ENCODE results near the gene BLOC1S1. TPM values are rescaled to one million over a fixed set of nuclear protein-coding genes. Genes with fewer than 3 reads are reported as not detected.

The BLOC1S1 gene
- total RNA-seq, 1 experiment from 2014 or later, result 85.5 TPM

DNA sequence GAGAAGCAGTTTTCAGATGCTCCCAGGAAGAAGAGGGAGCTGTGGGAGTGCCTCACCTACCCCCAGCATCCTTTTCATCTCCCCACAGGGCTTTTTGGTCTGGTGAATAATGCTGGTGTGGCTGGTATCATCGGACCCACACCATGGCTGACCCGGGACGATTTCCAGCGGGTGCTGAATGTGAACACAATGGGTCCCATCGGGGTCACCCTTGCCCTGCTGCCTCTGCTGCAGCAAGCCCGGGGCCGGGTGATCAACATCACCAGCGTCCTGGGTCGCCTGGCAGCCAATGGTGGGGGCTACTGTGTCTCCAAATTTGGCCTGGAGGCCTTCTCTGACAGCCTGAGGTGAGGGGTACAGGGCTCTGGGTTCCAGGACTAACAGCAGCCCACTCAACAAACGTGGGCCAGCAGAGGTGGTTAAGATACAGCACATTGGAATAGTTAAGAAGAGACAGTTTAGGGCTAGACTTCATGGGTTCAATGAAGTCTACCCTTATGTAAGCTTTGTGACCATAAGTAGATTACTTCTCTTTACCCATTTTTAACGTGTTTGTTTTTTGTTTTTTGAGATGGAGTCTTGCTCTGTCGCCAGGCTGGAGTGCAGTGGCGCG lies 5.9 kb downstream of the BLOC1S1 start (continued):
- TF ChIP-seq EGR1 (IDR thresholded peaks at IDR 0.05; ENCODE audit: low read depth) (no peak), CTCF (IDR thresholded peaks at IDR 0.05 in 2 of 3, conservative IDR thresholded peaks at IDR 0.05 in 1 of 3; ENCODE audit: borderline replicate concordance in 1 of 3, insufficient read depth in 1 of 3, low read depth in 2 of 3, low read length in 2 of 3) (no peak)

GRCh38 chr12:55722948-55723347 lies 7.1 kb downstream of the BLOC1S1 start:
- DNase-seq (ENCODE audit: low read depth, low spot score) (no peak), ATAC-seq (no peak)
- TF ChIP-seq RAD21 (IDR thresholded peaks at IDR 0.05; ENCODE audit: low read depth) (no peak), ZNF274 (IDR thresholded peaks at IDR 0.05; ENCODE audit: low read depth, low read length) (no peak), EZH2phosphoT487 (IDR thresholded peaks at IDR 0.05; ENCODE audit: borderline replicate concordance) (no peak), FOSL1 (IDR thresholded peaks at IDR 0.05; ENCODE audit: low read depth) (no peak), SRF (IDR thresholded peaks at IDR 0.05; ENCODE audit: low read depth) (no peak), TCF7L2 (IDR thresholded peaks at IDR 0.05; ENCODE audit: borderline replicate concordance, extremely low read depth, insufficient read depth, insufficient read length) (no peak), EGR1 (IDR thresholded peaks at IDR 0.05; ENCODE audit: low read depth) (no peak)
- TF ChIP-seq, protein P1, sequence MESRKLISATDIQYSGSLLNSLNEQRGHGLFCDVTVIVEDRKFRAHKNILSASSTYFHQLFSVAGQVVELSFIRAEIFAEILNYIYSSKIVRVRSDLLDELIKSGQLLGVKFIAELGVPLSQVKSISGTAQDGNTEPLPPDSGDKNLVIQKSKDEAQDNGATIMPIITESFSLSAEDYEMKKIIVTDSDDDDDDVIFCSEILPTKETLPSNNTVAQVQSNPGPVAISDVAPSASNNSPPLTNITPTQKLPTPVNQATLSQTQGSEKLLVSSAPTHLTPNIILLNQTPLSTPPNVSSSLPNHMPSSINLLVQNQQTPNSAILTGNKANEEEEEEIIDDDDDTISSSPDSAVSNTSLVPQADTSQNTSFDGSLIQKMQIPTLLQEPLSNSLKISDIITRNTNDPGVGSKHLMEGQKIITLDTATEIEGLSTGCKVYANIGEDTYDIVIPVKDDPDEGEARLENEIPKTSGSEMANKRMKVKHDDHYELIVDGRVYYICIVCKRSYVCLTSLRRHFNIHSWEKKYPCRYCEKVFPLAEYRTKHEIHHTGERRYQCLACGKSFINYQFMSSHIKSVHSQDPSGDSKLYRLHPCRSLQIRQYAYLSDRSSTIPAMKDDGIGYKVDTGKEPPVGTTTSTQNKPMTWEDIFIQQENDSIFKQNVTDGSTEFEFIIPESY (IDR thresholded peaks at IDR 0.05; ENCODE audit: extremely low read depth, insufficient replicate concordance, low read length), result no peak
- TF ChIP-seq, protein P2, sequence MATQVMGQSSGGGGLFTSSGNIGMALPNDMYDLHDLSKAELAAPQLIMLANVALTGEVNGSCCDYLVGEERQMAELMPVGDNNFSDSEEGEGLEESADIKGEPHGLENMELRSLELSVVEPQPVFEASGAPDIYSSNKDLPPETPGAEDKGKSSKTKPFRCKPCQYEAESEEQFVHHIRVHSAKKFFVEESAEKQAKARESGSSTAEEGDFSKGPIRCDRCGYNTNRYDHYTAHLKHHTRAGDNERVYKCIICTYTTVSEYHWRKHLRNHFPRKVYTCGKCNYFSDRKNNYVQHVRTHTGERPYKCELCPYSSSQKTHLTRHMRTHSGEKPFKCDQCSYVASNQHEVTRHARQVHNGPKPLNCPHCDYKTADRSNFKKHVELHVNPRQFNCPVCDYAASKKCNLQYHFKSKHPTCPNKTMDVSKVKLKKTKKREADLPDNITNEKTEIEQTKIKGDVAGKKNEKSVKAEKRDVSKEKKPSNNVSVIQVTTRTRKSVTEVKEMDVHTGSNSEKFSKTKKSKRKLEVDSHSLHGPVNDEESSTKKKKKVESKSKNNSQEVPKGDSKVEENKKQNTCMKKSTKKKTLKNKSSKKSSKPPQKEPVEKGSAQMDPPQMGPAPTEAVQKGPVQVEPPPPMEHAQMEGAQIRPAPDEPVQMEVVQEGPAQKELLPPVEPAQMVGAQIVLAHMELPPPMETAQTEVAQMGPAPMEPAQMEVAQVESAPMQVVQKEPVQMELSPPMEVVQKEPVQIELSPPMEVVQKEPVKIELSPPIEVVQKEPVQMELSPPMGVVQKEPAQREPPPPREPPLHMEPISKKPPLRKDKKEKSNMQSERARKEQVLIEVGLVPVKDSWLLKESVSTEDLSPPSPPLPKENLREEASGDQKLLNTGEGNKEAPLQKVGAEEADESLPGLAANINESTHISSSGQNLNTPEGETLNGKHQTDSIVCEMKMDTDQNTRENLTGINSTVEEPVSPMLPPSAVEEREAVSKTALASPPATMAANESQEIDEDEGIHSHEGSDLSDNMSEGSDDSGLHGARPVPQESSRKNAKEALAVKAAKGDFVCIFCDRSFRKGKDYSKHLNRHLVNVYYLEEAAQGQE (IDR thresholded peaks at IDR 0.05; ENCODE audit: low read depth), result no peak
- TF ChIP-seq, protein P3, sequence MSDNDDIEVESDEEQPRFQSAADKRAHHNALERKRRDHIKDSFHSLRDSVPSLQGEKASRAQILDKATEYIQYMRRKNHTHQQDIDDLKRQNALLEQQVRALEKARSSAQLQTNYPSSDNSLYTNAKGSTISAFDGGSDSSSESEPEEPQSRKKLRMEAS (IDR thresholded peaks at IDR 0.05), result no peak
- H3K27ac ChIP-seq (ENCODE audit: low read depth, low read length), result no peak overlapping the region
- no peak overlapping the region for H3K4me2 ChIP-seq (ENCODE audit: low read length)
- no peaks in the 10 kb centered on the region for H3K27me3 ChIP-seq (ENCODE audit: insufficient read depth, low read length)
- no peaks in the 10 kb centered on the region for H4K20me1 ChIP-seq (ENCODE audit: insufficient read depth)
- no peak overlapping the region for H3K4me3 ChIP-seq (replicated peaks in 1 of 2; ENCODE audit: low read depth in 1 of 2, low read length in 2 of 2)
- H3K9me2 ChIP-seq (ENCODE audit: insufficient read depth), result no peaks in the 10 kb centered on the region
- no peaks in the 10 kb centered on the region for H3K9me3 ChIP-seq (ENCODE audit: control insufficient read depth in 1 of 2, insufficient read depth in 1 of 2, low read depth in 1 of 2, low read length in 2 of 2)
- H3K36me3 ChIP-seq (ENCODE audit: control insufficient read depth in 1 of 2, insufficient read depth in 2 of 2, low read length in 2 of 2), result peaks cover 9 to 41% of the 10 kb centered on the region in 2 experiments; a peak in 3 of 4 replicates
- H3K79me2 ChIP-seq (ENCODE audit: insufficient read depth, low read length), result peaks cover 18% of the 10 kb centered on the region
- H2AFZ ChIP-seq (ENCODE audit: low read depth, low read length, poor library complexity, severe bottlenecking), result no peak overlapping the region
- H3K4me1 ChIP-seq (ENCODE audit: control insufficient read depth in 1 of 2, insufficient read depth in 2 of 2, low read length in 2 of 2), result peaks cover 26 to 65% of the 10 kb centered on the region in 2 experiments
- ChIA-PET CTCF (interaction anchor here (1.1 to 2.0 kb wide), 3 partner anchors 14 to 17 kb away, joined by 3 to 12 read pairs (median 4); no protein-coding TSS in a partner anchor), RAD21 (ENCODE audit: low non-redundant PET in 1 of 2, low total read pairs in 2 of 2, uncharacterized antibody in 2 of 2, unreplicated experiment in 2 of 2) (interaction anchor here in 1 of 2 experiments (0.6 kb wide), 1 partner anchor 13 kb away, joined by 3 read pairs; no protein-coding TSS in a partner anchor), POLR2A (no interaction called here)
- intact Hi-C loops (cut with micrococcal nuclease), result no loop called here
- BruUV-seq (replicated peaks), result no TSS peak
- no peak overlapping the region for H3K9ac ChIP-seq (ENCODE audit: low read length)
